HL-60/S4 treated with retinoic acid at 250 ng/mL for 4 days and 3 days (cell line): ENCODE results near the gene SULT1A2.
"Not testable (repeated sequence)": the region's sequence is repeated elsewhere in the genome, so short reads cannot be mapped to it uniquely, and the experiment has no call there.

Experiments used
- in situ Hi-C: fragments of 300-500 bp; cut with MboI; formaldehyde crosslinking; loops from 2 replicates; pipeline ENCODE4 v1.7.0; 2022; ENCODE audit warnings: low sequenced_read_pairs

SULT1A2 gene

GRCh38 chr16:28566233-28566925 is 30.5 kb downstream of the SULT1A2 start:
- in situ Hi-C loops = not testable (repeated sequence)

GRCh38 chr16:28563218-28563617 is 33.6 kb downstream of the SULT1A2 start:
- in situ Hi-C loops = no loop called here

- in situ Hi-C loops = no loop called here
These were observed 34.7 kb downstream of the SULT1A2 start for GRCh38 chr16:28562199-28562598.

- in situ Hi-C loops = no loop called here
These were observed 35.2 kb downstream of the SULT1A2 start for GRCh38 chr16:28561557-28562187.

DNA sequence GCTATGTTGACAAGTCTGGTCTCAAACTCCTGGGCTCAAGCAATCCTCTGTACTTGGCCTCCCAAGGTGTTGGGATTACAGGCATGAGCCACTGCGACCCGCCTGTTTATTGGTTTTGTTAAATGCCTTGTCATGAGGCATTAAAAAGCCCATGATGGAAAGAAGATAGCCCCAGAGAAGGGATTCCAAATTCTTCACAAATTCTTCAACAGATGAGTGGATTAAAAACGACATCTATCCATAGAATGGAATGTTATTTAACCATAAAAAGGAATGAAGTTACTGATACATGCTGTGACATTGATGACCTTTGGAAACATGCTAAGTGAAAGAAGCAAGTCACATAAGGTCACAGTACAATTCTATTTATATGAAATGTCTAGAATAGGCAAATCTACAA is 38.4 kb downstream of the SULT1A2 start:
- in situ Hi-C loops = no loop called here

- in situ Hi-C loops = no loop called here
These were observed 39.9 kb downstream of the SULT1A2 start for GRCh38 chr16:28556914-28557320.

- in situ Hi-C loops = no loop called here
These were observed 41.3 kb downstream of the SULT1A2 start for GRCh38 chr16:28555561-28555960.

- in situ Hi-C loops = no loop called here
These were observed 42.0 kb downstream of the SULT1A2 start for GRCh38 chr16:28554634-28555423.

- in situ Hi-C loops = no loop called here
These were observed 42.8 kb downstream of the SULT1A2 start, which contains the start of gene SGF29 for GRCh38 chr16:28553776-28554633. SGF29 (plus strand) TSS chr16:28553920; CDS start chr16:28581070, 27,150 bp downstream.

- in situ Hi-C loops = no loop called here
These were observed 47.5 kb downstream of the SULT1A2 start for GRCh38 chr16:28549301-28549899.

GRCh38 chr16:28548306-28548802 is 48.5 kb downstream of the SULT1A2 start:
- in situ Hi-C loops = no loop called here

GRCh38 chr16:28546626-28547025 is 50.2 kb downstream of the SULT1A2 start:
- in situ Hi-C loops = no loop called here

DNA sequence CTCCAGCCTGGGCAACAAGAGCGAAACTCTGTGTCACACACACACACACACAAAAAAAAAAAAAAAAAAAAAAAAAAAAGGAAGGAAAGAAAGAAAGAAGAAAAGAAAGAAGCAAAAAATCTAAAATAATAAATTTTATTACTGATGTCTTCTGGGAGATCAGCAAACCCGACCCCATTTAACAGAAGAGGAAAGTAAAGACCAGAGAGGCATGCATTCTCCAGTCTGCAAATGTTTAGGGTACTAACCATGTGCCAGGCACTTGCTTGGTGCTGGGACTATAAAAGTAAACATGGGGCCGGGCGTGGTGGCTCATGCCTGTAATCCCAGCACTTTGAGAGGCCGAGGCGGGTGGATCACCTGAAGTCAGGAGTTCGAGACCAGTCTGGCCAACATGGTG is 50.9 kb downstream of the SULT1A2 start:
- in situ Hi-C loops = not testable (repeated sequence)

- in situ Hi-C loops = no loop called here
These were observed 51.9 kb downstream of the SULT1A2 start for GRCh38 chr16:28544998-28545397.

GRCh38 chr16:28543072-28543471 is 53.8 kb downstream of the SULT1A2 start:
- in situ Hi-C loops = no loop called here

GRCh38 chr16:28542646-28543045 is 54.2 kb downstream of the SULT1A2 start:
- in situ Hi-C loops = no loop called here
